Loucy (cell line): ENCODE data around the gene ANKLE2.

Experiments used
- CTCF ChIP-seq: fragments of 200-600 bp; sonication (generic); conservative IDR thresholded peaks from 2 replicates; pipeline ENCODE4 v1.5.1; 2014; ENCODE audit warnings: mild to moderate bottlenecking, antibody characterized with exemption, low read length
- EZH2phosphoT487 ChIP-seq: fragments of 200-600 bp; IDR thresholded peaks from 2 replicates; pipeline ENCODE4 v1.6.1; 2018; ENCODE audit warnings: antibody characterized with exemption, mild to moderate bottlenecking, moderate library complexity, borderline replicate concordance

- TF ChIP-seq CTCF (no peak), EZH2phosphoT487 (no peak)
Measured at GRCh38 chr12:132689227-132689626, 72.4 kb downstream of the ANKLE2 start.
